ENCODE results near the gene SLC25A51.
A peak's percentile ranks its signal among the peaks of the same experiment; 100 is the strongest.
"Not testable (repeated sequence)": the region's sequence is repeated elsewhere in the genome, so short reads cannot be mapped to it uniquely, and the experiment has no call there.

Gene SLC25A51

DNA sequence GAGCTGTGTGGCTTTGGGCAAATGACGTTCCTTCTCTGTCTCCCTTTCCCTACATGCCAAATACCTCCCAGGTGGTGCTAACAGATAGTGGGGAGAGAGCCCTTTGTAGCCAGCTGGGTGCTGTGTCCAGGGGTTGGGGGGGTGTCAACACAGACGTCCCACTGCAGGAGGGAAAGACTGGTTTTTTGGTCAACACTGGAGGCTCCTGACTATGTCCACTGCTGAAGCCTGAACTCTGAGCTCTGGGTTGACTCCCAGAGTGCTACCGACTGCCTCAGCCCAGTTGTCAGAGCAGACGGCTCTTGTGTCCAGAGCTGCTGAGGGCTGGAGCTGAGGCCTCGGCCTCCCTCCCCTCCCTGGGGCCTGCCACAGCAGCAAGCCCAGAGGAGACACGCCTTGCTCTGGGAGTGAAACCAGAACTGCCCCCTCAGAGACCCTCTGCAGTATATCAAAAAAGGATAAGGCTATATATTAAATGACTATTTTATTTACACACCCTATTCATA, 14.8 kb upstream of the SLC25A51 start:
- no peak for DNase-seq

DNA sequence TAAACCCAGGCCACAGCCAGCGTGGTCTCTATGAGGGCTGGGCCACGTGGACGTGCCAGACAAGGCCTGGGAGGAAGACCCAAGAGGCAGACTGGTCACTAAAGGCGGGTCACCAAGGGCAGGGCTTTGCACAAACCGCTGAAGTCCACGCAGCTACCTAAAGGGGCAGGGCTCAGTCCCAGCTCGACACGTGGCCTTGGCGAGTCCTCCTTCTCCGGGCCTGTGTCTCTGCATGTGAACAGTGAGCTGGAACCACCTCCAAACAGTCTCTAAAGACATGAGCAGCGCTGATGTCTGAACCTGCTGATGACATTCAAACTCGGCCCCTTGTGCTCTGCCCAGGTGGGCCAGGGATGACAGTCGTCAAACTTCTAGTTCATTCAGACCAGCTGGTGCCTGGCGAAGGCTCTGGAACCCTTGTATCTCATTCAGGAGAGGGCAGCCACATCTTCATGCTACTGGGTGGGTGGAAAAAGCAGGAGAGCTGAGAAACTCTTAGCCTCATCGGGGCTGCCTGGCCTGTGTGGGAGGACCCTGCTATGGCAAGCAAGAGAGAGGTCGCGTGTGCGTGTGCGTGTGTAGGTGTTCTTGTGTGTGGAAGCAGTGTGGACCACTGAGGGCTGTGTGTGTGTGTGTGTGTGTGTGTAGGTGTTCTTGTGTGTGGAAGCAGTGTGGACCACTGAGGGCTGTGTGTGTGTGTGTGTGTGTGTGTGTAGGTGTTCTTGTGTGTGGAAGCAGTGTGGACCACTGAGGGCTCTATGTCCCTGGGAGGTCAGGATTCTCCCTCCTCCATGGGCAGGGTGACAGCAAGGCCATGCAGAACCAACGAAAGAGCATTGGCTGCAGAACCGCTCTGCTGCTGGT, 14.1 kb upstream of the SLC25A51 start:
- DNase-seq = no peak

DNA sequence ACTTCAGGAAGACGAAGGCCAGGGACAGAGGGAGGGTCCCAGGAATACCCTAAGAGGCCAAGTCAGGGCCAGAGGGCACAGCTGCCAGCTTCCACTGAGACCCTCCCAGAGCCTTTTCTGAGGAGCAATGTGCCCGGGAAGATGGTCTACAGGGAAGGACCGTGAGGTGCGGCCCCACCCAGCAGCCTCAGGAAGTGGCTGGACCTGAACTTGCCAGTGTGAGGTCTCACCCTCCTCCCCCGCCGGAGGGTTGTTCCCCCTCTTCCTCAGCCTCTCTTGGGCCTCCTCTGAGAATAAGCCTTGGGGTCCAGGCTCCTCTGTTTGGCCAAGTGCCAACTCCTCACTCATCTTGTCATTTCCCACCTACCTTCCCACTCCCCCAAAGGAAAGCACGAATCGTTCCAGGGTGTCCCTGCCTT, 13.4 kb upstream of the SLC25A51 start:
- no peak for DNase-seq

DNA sequence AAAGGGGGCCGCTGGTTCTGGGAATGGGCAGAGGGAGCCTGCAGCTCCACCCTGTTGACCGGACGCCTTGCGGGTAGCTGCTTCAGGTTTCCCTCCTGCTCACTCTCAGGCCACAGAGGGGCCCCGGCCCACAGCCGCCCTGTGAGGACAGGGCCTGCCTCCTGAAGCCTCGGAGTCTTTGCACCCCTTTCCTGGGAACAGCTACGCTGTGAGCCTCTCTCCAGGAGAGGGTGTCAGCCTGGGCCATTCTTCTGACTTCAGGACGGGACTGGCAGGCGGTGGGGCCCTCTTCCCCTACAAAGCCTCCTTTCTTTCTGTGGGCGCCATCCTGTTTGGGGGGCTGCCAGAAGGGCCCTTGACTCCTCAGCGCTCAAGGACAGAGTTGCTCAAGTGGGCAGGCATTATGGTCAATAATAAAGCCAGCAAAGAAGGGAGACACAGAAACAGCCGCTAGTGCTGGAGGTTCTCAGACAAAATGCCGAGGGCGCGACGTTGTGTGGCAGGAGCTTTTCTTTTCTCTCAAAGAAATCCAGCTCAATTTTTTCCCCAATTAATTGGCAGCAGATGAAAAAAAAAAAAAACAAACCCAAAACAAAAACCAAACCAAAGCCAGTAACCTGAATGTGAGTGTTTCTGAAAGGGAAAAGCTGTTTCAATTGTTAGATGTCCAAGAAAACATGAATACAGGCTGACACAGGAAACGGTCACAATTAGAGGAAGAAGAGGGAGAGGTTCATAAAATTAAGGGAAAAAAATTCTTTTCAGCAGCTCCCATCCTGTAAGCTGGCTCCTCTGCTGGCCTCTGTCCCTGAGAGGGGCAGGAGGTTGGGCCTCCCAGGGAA, 12.8 kb upstream of the SLC25A51 start:
- no peak for DNase-seq

DNA sequence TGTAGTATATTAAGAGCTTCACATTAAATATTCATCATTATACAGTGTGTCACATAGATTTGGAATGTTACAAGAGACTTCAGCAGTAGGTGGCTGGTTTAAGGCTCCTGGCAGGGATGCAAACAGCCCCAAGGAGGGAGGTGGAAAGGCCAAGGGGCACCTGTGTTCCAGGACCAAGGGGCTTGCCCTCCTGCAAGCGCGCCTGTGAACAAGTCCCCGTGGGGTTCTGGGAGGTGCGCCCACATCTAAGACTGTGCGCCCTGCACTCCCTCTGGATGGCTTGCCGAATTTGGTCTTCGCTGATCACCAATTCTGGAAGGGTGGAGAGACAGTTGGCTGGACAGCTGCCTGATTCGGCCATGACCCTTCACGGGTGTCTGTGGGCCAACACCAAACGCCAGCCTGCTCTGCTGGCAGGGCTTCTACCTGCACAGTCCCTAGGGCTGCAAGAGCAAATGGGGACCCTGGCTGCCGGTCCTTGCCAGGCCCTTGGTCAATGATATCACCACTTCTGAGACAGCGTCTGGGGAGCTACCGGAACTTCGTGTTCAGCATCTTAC, 12.1 kb upstream of the SLC25A51 start:
- DNase-seq = no peak

DNA sequence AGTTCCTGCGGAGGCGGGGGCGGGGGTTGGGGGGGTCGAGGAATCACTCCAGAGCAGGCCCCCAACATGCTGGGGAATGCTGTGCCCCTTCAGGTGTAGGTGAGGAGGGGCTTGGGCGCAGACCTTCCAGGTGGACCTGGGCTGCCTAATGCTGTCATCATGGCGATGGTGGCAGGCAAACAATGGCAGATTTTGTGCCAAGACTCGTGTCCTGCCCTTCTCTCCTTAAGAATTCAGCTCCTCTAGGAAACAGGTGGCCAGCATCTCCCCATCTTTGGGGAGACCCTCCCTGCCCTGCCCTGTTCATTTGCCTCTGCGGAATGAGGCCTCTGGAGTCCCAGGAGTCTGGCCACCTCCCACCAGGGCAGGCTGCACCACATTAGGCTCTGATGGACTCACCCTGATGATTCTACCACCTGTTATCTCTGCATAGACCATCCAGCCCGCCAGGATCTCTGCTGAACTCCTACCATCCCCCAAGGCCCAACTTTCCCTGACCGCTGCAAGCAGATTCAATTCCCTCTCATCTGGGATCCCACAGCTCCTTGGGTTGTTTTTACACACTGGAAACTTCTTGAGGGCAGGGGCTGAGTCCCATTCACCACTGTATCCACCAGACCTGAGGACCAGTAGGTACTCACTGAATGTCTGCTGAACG, 10.9 kb upstream of the SLC25A51 start:
- no peak for DNase-seq

DNA sequence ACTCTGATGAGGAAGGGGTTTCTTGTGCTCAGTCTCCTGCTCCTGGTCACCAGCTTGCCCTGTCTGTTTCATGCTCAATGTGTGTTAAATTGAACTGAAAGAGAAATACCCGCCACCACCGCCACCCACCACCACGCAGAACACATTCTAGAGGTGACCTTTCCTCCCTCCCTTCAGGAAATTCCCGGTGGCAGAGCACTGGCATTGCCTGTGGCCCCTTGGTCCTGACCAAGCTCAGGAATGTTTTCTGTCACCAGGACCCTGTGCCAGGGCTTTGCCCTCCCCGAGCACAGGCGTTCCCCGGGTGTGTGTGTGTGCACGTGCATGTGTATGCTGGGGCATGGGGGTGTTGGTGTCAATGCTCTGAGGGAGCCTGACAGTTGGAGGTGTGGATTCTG, 10.2 kb upstream of the SLC25A51 start:
- no peak for DNase-seq

DNA sequence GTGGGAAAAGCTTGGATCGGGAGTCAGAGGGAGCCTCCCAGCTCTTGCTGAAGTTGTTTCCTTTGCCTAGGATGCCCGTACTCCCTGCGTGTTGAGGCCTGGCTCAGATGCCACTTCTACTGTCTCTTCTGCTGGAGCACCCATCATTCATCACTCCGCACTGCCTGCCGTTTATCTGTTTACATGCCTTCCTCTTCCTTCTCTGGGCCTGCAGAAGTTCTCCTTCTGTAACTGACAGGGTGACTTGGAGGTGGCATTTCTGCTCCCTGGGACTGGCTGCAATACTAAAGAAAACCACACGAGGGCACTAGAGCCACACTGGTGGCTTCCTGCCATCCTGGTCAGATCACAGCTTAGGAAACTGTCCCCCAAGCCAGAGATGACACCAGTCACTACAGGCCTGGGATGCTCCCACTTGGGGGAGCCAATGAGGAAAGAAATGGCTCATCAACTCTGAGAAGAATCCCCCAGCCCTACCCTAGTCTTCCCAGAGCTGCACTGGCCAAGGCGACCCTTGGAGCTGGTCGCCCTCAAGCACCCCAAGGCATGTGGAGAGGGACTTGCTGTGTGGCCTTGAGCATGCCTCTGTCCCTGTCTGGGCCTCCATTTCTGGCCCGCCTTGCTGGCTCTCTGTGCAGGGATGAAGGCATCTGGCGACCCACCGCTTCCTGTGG, 9.7 kb upstream of the SLC25A51 start:
- DNase-seq = peak; percentile 91

DNA sequence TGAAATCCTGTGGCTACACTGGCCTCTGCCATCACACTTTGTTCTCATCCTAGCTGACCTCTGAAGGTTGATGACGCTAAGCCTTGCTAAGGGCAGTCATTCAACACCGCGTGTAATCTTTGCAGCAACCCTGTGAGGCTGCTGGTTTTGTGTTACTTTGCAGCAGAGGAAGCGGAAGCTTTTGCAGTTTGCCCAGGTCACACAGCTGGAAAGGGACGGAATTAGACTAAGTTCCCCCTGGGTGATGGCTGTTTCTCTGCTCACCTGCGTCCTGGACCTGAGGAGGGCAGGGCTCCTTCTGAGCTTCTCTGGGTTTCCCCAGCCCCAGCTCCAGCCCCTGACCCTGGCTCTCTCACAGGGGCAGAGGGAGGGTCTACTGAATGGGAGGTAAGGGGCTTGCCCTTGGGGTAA, 7.3 kb upstream of the SLC25A51 start:
- DNase-seq = no peak

DNA sequence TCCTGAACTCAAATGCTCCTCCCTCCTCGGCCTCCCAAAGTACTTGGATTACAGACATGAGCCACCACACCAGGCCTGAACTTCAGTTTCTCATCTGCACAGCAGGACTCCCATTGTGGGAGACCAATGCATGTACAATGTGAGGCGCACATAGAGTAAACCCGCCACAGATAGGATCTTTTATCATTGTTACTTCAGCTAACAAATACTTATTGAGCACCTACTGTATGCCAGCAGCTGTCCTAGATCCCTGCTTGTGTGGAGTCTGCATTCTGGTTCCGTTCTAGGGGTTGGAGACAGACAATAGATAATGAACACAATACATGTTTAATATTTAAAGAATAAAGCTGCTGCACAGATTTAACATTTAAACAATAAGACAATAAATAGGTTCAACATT, 6.3 kb upstream of the SLC25A51 start:
- no peak for DNase-seq

DNA sequence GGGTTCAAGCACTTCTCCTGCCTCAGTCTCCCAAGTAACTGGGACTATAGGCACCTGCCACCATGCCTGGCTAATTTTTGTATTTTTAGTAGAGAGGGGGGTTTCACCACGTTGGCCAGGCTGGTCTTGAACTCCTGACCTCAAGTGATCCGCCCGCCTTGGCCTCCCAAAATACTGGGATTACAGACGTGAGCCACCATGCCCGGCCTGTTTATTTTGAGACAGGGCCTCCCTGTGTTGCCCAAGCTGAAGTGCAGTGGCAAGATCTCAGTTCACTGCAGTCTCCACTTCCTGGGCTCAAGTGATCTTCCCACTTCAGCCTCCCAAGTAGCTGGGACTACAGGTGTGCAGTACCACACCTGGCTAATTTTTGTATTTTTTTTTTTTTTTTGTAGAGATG, 5.9 kb upstream of the SLC25A51 start:
- DNase-seq = not testable (repeated sequence)

DNA sequence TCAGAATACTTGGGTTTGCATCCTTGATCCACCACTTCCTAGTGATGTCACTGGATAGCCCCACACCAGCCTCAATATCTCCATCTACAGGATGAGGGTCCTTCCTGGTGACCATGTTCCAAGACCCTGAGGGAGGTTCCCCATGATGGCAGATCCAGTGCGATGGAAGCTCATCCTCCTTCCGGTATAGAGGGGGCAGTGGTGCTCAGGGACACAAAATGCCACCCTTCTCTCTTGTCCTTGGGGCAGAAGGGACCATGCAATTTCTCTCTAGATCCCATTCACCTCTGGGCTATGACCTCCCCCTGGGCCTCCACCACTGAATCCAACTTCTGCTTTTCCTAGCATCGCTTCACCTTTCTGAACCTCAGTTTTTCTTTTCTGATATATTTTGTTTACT, 5.4 kb upstream of the SLC25A51 start:
- no peak for DNase-seq

DNA sequence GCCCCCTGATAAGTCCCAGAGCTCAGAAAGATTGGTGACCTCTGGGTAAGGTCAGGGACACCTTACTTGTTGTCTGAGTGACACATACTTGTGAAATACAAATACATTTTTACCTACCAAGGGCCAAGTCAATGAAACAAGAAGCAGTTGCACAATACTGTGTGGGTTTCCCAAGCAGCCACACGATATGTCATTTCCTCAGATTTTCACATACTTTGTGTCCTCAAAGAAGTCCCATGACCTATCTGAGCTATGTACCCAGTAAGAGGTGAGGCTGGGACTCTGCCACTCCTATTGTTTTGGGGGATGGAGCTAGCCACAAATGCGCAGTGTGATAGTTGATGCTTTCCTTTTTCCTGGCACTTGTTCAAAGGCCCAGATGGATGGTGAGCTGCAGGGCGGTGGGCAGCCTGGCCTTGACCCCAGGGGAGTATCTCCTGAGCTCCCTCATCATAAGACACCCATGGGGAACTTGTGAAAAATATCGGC, 4.8 kb upstream of the SLC25A51 start:
- DNase-seq = peak; percentile 87

DNA sequence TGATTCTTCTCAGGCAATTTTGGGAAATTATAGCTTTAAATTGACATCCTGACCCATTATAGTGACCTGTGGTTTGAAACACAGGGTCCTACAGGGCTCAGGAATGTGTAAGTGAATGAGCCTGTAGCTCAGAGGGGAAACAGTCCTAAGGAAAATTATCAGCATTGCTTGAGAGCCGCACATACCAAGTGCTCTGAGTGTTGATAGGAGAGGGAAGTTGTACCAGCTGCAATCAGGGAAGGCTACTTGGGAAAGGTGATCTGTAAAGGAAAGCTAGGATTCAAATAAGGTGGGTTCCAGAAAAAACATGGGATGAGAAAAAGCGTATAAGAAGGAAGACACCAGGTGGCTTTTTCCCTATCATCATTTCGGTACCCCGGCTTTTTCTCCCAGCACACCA, 4.4 kb upstream of the SLC25A51 start:
- no peak for DNase-seq

DNA sequence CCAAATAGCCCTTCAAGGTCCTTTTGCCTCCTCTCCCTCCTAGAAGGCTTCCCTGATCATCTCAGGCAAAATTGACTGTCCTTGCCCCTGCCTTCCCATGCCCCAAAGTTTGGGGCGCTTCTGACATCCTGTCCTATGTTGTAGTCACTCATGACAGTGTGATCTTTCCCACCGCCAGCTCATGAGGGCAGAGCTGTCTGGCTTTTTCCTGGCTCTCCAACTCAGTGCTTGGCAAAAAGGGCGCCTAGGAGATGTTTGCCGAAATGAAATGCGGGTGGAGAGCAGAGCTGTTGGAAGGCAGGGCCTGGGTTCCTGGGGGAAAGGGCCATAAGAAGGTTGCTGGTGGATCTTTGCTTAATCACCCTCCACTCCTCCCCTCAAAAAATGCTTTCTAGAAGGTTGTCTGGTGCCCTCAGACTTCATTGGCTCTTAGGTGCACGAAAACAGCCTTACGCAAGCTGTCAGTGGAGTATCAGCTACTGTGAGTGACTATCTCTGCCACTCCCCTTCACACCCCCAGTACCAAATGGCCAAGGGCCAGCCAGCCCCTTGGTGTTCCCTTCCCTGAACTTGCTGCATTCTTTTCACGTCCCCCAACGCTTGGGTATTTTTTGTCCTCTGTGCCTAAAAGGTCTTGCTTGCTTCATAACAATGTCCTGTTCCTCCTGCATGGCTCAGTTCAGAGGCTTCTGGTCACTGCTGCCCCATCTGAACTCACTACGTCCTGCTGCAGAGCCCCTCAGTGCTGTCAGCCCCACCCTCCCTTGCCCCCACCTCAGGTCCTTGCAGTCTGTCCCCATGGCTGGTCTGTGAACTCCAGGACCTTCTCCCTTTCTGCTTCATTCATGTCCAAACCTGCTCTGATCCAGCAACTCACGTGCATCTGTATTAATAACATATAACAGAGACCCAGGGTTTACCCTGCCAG, 2.6 kb upstream of the SLC25A51 start:
- no peak for DNase-seq

DNA sequence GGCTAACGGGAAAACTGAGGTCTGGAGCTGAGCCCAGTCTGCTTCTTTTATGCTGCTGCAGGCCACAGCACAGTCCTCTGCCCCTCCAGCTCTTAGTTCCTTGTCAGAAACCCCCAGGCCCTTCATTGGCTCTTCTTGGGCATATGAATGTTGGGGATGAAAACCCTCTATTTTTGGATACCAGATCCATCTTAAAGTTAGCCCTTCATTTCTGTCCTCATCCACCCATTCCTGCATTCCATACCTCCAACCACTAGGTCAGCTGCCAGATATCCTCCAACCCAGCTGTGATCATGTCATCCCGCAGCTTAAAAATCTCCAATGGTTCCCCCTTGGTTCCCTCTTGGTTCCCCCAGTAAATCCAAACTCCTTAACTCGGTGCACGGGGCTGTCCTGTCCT, 1.8 kb upstream of the SLC25A51 start:
- DNase-seq = no peak

DNA sequence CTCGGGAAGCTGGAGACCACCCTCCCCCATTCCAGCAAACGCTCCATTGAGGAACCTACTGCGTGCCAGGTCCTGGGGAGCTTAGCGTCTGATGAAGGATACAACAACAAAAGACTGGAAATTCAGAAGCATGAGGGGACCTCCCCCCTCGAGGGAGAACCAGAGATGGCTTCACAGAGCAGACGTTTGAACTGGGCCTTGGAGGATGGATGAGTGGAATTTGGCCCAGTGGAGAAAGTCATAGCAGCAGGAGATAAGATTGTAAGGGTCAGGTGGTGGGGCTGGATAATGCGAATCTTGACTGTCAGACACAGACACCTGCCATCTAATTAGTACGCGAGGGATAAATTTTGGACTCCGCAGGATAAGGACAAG, 1.2 kb upstream of the SLC25A51 start:
- no peak for DNase-seq

DNA sequence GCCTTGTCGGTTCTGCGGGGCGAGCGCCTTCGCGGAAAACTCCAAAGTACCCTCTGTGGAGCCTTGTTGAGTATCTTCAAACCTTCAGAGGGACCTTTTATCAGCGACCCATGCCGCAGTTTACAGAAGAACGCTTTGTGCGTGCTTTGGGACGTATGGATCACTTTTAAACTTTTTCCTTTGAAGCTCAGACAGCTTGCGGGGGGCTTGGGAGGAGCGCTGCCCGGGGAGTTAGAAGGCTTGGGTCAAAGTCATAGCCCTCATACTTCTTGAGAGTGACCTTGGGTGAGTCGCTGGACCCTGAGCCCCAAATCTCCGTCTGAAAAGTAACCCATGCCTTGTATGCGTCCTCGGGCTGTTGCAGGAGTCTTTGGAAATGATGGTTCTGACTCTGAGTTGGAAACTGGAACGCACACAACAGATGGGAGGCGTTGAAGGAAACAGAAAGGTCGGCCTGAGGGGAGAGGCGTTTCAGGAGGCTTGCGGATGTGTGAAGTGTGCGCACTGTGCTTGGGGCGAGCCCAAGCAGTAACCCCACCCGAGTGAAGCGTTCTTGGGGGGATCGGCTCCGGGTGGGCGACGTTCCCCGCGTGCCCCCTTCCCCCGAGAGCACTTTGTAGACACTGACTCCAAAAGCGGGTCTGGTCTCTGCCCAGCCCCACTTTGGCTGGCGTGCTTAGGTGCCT, 661 bp upstream of the SLC25A51 start:
- peak; percentile 19 for DNase-seq

DNA sequence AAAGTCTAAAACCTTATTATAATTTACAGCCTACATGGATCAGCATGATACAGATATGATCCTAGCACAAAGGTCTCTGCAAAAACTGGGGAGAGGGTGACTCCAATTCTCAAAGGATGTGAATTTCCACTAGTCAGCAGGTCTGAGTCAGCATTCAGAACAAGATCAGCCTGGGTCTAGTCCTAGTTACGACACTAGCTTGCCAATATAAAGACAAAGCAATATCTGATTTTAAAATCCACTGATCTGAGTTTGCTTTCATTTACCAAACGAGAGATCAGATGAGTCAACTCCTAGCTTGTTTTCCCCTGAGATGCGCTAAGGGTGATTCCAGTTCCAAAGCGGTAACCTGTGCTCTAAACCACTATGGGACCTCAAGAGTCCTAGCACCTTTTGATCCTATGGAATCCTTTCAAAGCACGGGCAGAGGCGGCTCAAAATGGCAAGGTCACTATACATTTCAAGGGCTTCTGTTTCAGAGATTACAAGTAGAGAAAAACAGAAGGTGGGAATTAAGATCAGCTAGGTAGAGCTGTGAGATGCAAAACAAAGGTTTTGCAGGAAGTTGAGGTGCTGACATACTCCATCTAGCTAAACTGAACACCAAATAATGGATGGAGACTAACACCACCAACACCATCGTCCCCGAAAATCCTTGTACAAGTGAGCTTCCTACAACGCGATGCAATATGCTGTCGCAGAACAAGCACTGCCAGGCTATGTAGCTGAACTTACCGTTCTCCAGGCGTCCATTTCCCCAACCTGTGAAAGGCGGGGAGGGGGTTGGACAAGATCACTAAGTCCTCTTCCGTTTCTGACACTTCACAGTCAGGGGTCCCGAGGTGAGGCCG, 906 bp downstream of the SLC25A51 start:
- DNase-seq = peak; percentile 43

DNA sequence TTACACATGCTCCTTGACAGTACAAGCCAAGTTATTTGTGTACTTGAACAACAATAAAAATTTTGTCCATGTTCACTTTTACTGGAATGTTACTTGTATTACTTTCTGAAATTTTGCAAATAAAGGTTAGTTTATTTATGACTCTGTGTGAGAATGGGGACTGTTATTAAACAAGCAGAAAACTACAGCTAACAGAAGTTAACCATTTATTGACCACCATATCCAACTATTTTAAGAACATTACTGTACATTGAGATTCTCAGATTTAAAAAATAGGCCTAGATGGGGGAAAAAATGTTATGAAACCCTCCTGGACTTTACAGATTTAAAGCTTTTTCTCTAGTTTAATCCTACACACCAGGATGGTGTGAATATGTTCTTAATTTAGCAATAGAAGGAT, 1.8 kb downstream of the SLC25A51 start:
- no peak for DNase-seq

Measured in suppressor macrophage treated with lipopolysaccharide for 4 hours (primary cell).